ENCODE results near the gene EVC2.

The EVC2 gene

DNA sequence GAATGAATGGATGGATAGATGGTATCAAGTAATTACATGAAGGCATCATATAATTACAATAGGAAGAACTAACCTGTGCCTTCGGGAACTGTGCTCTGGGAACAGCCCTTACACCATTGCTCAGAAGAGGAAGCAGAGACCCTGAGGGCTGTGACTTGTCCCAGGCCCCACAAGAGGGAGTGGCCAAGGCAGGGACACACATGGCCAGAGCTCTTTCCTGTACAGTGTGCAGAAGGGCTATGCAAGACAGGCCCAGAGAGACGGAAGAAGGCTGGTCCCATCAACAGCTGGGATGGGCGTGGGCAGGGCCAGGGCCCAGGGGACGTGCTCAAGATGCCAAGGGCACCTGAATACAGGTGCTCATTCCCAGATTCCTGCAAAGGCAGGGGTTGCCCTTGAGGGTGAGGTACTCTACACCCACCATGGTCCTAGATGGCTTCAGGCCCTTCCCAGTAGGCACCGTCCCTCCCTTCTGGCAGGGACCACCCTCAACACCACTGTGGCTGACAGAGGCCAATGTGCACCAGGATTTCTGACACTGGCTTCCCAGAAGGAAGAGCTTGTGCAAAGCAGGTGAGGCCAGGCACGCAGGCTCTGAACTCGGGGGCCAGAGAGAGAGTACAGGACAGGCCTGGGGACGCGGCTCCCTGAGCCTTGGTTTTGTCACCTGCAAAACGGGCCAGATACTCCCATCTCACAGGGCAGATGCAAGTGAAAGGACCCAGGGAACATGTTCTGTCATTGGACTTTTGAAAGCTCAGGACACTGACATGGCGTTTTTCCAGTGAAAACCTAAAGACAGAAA, 1.7 kb downstream of the EVC2 start:
- TF ChIP-seq, protein P1, sequence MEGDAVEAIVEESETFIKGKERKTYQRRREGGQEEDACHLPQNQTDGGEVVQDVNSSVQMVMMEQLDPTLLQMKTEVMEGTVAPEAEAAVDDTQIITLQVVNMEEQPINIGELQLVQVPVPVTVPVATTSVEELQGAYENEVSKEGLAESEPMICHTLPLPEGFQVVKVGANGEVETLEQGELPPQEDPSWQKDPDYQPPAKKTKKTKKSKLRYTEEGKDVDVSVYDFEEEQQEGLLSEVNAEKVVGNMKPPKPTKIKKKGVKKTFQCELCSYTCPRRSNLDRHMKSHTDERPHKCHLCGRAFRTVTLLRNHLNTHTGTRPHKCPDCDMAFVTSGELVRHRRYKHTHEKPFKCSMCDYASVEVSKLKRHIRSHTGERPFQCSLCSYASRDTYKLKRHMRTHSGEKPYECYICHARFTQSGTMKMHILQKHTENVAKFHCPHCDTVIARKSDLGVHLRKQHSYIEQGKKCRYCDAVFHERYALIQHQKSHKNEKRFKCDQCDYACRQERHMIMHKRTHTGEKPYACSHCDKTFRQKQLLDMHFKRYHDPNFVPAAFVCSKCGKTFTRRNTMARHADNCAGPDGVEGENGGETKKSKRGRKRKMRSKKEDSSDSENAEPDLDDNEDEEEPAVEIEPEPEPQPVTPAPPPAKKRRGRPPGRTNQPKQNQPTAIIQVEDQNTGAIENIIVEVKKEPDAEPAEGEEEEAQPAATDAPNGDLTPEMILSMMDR (IDR thresholded peaks at IDR 0.05): no peak
- TF ChIP-seq ZFX (IDR thresholded peaks at IDR 0.05; ENCODE audit: borderline replicate concordance): no peak
- no peak overlapping the region for H3K27ac ChIP-seq

DNA sequence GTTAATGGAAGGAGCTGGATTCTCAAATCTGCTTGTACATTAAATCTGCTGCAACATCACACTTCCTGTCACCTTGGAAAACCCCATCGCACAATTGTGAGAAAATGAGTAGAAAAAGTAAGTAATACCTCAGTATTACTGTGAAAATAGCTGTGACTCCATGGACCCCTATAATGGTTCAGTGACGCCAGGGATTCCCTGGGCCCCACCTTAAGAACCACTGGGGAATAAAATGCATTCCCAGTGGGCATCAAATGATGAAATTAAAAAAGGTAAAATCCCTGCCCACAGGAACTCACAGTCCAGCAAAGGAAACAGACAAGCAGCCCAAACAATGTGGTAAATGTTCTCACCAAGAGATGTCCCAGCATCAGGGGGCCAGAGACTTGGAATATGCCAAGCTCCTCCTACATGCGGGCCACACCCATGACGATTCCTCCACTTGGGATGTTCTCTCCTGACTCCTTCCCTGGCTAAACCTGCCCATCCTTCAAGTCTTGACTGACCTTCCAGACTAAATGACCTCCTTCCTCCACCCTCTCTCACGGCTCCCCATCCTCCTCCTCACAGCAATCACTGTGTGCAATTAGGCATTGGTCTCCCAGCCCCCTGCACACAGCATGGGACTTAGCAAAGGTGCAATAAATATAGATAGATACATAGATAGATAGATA, 2.6 kb downstream of the EVC2 start:
- TF ChIP-seq, protein P1 (IDR thresholded peaks at IDR 0.05): no peak
- no peak for TF ChIP-seq ZFX (IDR thresholded peaks at IDR 0.05; ENCODE audit: borderline replicate concordance)
- no peak overlapping the region for H3K27ac ChIP-seq

DNA sequence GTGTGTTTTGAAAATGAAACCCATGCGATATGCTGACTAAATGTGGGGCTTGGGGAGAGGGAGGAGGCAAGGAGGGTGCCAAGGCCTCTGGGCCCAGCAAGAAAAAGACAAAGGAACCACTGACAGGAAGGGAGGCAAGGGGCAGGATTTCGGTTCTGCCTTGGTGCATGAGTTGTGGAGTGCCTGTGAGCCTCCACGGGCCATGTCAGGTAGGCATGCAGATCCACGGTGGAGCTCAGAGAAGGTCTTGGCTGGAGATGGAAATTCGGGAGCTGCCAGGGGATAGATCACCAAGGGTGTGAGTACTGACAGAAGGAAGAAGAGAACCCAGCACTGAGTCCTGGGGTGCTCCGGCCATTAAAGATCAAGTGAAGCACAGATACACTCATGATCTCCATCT, 4.1 kb downstream of the EVC2 start:
- TF ChIP-seq, protein P1 (IDR thresholded peaks at IDR 0.05): no peak
- no peak for TF ChIP-seq ZFX (IDR thresholded peaks at IDR 0.05; ENCODE audit: borderline replicate concordance)
- no peak overlapping the region for H3K27ac ChIP-seq

DNA sequence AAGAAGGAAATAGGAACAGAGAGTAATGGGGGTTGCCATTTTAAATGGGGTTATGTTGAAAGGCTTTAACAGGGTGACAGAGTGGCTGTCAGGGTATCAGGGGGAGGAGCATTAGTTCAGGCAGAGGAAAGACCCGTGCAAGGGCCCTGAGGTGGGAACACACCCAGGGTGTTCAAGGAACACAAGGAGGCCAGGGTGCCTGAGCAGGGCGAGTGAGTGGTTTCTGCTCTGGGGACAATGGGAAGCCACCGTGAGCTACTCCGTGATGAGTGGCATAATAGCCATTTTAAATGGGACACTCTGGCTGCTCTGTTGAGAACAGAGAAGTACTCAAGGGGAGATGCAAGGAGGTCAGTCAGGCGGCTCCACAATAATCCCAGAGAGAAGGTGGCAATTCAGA, 4.5 kb downstream of the EVC2 start:
- H3K27ac ChIP-seq: no peak overlapping the region
- TF ChIP-seq, protein P1 (IDR thresholded peaks at IDR 0.05): no peak
- no peak for TF ChIP-seq ZFX (IDR thresholded peaks at IDR 0.05; ENCODE audit: borderline replicate concordance)

DNA sequence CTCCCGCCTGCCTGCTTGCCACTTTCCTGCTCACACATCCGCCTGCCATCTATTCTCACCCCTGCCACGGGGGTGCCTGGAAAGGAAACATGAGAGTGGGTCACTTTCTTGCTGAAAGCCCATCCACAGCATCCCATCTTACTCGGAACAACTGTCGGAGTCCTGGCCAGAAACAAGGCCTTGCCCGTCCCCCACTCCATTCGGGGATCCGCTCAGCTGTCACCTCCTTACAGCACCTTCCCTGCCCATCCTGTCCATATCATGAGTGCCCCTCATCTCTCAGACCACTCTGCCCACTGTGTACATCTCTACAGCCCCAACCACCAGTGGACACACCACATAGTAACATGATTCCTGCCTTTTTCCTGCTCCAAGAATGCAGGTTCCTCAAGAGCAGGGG, 6.4 kb downstream of the EVC2 start:
- H3K27ac ChIP-seq: no peak overlapping the region
- no peak for TF ChIP-seq ZFX (IDR thresholded peaks at IDR 0.05; ENCODE audit: borderline replicate concordance)
- TF ChIP-seq, protein P1 (IDR thresholded peaks at IDR 0.05): no peak

DNA sequence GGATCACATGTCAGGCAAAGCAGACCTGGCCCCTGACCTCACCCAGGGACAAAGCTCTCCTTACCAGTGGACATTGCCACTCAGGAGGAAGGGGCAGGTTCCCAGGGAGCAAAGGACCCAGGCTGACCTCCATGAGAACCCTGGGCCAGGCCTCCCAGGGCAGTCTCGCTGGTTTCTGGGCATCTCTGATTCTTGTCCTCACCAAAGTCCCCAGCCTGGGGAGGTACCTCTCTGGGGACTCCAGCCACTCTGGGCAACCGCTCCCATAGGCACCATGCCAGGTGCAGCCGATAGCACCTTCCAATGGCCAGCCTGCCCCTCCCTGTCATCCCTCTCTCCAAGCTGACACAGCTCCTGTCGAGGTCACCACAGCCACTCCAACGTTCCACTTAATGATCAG, 7.9 kb downstream of the EVC2 start:
- TF ChIP-seq, protein P1 (IDR thresholded peaks at IDR 0.05): no peak
- no peak for TF ChIP-seq ZFX (IDR thresholded peaks at IDR 0.05; ENCODE audit: borderline replicate concordance)
- no peak overlapping the region for H3K27ac ChIP-seq

DNA sequence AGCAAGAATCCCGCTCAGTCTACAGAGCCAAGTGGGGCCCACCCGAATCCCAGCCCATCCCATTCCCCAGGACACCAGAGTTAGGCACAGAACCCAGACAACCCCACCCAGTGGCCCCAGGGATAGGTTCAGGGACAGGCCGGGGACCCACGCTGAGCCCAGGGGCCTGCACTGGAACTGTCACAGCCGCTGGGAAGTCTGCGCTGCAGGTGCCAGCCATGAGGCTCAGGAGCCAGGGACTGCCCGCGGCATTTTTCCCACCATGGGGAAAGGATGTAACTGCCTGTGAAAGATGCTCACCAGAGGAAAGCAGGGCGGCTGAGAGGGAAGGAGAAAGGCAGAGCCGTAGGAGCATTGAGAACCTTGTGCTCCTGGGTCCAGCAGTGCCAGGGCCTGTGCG, 12.0 kb downstream of the EVC2 start:
- TF ChIP-seq, protein P1 (IDR thresholded peaks at IDR 0.05): no peak

More for the DNA sequence above, 12.0 kb downstream of the EVC2 start:
- no peak overlapping the region for H3K27ac ChIP-seq

Data from 22Rv1 (cell line).